C4-2B (cell line): ENCODE results near the gene TGM6.

ENCODE experiments used
- CTCF ChIP-seq: fragments of 450-650 bp; conservative IDR thresholded peaks from 2 replicates; pipeline ENCODE4 v1.5.1; 2017; ENCODE audit warnings: mild to moderate bottlenecking
- ZFX ChIP-seq: fragments of 450-650 bp; IDR thresholded peaks from 2 replicates; pipeline ENCODE4 v1.6.1; 2017

GRCh38 chr20:2340823-2341222 is 39.9 kb upstream of the TGM6 start:
- TF ChIP-seq CTCF (no peak), ZFX (no peak)
